Stimulated activated effector memory CD8-positive, alpha-beta T cell treated with anti-CD3 and anti-CD28 coated beads, Interleukin-12 subunit alpha, Interleukin-12 subunit beta, amount 100 ng/mL, for 72 hours (primary cell): ENCODE measurements around the gene TEX22.

Source experiments
- ATAC-seq: fragments of 150-1000 bp; cut with Tn5 transposase; 2 replicates; pipeline ENCODE4 v1.10.0; 2021
- DNase-seq, 2 donors: peaks; one replicate each; pipeline ENCODE4 v3.0.0; 2021 to 2022; ENCODE audit warnings: low spot score in 2 of 2
- H3K27ac Mint-ChIP-seq: one replicate; pipeline ENCODE4 v1.8.0; 2022; ENCODE audit warnings: mild to moderate bottlenecking, mixed read lengths
- H3K36me3 Mint-ChIP-seq: one replicate; pipeline ENCODE4 v1.8.0; 2022; ENCODE audit warnings: mild to moderate bottlenecking, mixed read lengths
- H3K4me1 Mint-ChIP-seq: one replicate; pipeline ENCODE4 v1.8.0; 2022; ENCODE audit warnings: mixed read lengths
- H3K4me3 Mint-ChIP-seq: one replicate; pipeline ENCODE4 v1.8.0; 2022; ENCODE audit warnings: mild to moderate bottlenecking, mixed read lengths
- H3K9me3 Mint-ChIP-seq: one replicate; pipeline ENCODE4 v1.8.0; 2022; ENCODE audit warnings: mixed read lengths

The TEX22 gene, protein sequence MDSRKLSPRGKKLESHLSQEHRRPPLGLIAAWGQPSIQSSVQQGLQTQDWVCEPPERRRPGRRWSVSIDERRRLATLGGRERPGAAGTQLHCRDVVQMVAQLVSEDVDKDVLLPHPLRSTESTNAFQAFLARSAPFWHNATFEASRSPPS

DNA sequence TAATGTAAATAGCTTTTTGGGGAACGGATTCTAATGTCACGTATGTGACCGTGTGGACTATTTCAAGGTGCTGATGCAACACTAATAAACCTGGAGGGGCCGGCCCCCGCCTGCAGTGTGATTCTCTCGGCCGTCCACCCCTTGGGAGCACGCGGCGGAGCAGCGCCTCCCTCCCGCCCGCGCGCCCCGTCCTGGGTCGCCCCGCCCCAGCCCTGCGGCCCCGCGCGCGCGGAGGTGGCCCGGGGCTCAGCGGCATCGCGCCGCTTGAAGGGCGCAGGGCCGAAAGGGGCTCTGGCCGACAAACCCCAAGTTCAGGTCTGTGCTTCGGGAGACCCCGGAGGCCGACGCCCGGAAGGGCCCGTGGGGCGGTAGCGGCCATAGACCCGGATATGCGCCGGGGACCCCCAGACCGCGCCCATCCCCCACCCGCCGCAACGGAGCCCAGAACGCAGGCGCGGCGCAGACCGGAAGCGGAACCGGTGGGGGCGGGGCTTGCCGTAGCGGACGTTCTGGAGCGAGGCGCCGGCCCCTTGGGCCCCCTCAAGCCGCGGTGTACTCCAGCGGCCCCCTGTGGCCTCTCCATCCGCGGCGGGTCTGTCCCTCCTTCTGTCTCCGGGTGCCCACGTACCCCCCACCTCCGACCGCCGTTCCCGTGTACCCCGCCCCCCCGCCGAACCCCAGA lies at the start of gene TEX22:
Gene TEX22, plus strand, starts transcription at position 495 of the 682 bp plus-strand sequence. CDS start 803 bp downstream, outside the sequence.
- peak; percentile 96 to 99 for DNase-seq
- H3K4me1 Mint-ChIP-seq: peaks cover 19% of the 10 kb centered on the region
- peak within 1 kb of the TSS; percentile 79 for H3K4me3 Mint-ChIP-seq
- H3K9me3 Mint-ChIP-seq: peaks cover 3% of the 10 kb centered on the region
- peak; percentile 90 for ATAC-seq
- peak within 1 kb of the TSS; percentile 88 for H3K27ac Mint-ChIP-seq
- H3K36me3 Mint-ChIP-seq: peaks cover 28% of the 10 kb centered on the region

DNA sequence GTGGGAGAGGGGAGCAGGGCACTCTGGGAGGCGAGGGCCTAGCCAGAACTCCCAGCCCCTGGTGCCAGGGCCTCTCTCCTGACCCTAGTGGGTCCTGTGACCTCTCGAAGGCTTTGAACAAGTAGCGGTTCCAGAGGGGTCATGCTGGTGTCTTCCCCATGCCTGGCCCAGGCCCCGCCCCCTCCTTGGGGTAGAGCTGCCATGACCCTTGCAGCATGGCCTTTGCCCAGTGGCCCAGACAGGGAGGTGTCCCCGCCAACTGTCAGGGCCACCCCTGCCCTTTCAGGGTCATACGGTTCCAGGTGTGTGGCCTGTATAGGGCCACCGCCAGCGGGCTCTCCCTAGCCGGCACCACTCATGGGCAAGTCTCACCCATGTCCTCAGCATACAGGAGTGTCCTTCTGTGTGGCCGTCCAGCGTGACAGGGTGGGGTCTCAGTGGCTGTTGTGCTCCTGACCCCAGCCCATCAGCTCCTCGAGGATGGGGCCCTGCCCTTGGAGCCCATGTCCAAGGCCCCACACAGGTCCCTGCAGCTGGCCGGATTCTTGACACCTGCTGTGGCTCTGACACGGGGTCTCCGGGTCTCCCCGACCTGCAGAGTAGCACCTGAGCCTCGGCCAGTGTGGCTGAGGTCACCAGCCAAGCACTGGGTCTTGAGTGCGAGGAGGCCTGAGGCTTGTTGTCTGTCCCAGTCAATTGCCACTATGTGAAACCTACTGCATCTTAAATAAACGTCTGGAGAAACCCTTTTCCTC lies 49.2 kb upstream of the TEX22 start:
- DNase-seq (no peak), ATAC-seq (no peak)
- H3K4me1 Mint-ChIP-seq: no peaks in the 10 kb centered on the region
- H3K36me3 Mint-ChIP-seq: no peaks in the 10 kb centered on the region
- no peak overlapping the region for H3K27ac Mint-ChIP-seq
- no peak overlapping the region for H3K4me3 Mint-ChIP-seq
- H3K9me3 Mint-ChIP-seq: no peaks in the 10 kb centered on the region

DNA sequence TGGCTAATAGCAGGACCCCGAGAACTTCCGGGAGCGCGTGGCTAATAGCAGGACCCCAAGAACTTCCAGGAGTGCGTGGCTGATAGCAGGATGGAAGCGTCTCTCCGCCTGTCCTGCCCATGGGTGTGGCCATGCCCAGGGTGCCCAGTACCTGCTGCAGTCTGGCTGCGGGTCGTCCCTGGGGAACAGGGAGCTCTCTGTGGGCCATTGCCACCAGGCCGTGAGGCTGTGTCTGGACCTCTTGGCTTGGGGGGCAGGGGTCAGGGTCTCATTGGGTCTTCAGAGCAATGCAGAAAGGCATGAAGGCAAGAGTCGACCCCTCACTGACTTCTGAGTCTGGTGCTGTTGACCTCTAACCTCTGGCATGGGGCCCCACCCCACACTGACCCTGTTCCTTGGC lies 48.3 kb upstream of the TEX22 start:
- DNase-seq (no peak), ATAC-seq (no peak)
- Mint-ChIP-seq H3K27ac (no peak overlapping the region), H3K36me3 (no peaks in the 10 kb centered on the region), H3K4me3 (no peak overlapping the region), H3K9me3 (no peaks in the 10 kb centered on the region), H3K4me1 (no peaks in the 10 kb centered on the region)

DNA sequence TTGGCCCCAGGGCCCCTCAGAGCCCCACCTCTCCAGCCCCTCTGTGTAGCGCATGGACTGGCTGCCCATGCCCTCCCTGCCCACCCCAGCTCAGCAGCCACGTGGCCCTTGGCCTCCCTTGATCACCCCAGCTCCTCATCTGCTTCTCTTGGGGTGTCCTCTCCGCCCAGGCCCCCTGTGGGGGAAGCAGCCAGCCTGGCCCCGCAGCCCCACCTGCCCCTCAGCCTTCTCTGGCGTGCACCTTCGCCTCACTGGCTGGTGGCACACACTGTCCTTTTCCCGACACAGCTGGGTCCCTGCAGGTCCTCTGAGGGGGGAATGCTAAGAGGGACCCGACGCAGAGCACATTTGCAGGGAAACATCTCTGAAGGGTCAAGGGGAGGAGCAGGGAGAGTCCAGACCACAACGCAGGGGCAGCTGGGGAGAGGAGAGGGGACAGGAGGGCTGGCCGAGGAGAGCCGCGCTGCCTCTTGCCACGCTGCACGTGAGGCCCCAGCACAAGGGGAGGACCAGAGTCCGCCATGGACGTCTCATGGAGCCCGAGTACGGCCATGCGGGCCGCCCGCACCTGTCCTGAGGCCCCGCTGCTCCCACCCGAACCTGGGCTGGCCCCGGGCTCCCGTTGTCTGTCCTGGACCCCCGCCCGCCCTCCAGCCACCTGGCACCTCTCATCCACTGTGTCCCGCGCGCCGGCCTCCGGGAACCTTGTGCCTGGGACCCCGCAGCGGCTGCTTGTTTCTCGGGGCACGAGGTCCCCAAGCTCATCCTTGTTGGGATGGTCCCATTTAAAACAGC lies 47.7 kb upstream of the TEX22 start:
- no peaks in the 10 kb centered on the region for H3K36me3 Mint-ChIP-seq
- H3K4me1 Mint-ChIP-seq: no peaks in the 10 kb centered on the region
- H3K27ac Mint-ChIP-seq: no peak overlapping the region
- H3K9me3 Mint-ChIP-seq: no peaks in the 10 kb centered on the region
- no peak overlapping the region for H3K4me3 Mint-ChIP-seq
- ATAC-seq (no peak), DNase-seq (no peak)

DNA sequence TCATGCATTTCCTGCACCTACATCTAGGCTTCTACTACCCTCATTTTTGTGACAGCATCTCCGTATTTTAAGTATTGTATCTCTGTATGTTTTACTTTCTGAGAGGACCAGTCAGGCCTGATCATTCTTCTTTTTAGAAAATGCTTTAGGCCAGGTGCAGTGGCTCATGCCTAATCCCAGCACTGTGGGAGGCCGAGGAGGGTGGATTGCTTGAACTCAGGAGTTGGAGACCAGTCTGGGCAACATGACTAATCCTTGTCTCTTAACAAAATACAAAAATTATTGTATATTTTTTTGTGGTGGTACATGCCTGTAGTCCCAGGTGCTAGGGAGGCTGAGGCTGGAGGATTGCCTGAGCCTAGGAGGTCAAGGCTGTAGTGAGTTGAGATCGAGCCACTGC lies 46.9 kb upstream of the TEX22 start:
- no peak for DNase-seq
- Mint-ChIP-seq H3K27ac (no peak overlapping the region), H3K9me3 (no peaks in the 10 kb centered on the region), H3K4me1 (no peaks in the 10 kb centered on the region), H3K36me3 (no peaks in the 10 kb centered on the region), H3K4me3 (no peak overlapping the region)
- ATAC-seq: no peak

DNA sequence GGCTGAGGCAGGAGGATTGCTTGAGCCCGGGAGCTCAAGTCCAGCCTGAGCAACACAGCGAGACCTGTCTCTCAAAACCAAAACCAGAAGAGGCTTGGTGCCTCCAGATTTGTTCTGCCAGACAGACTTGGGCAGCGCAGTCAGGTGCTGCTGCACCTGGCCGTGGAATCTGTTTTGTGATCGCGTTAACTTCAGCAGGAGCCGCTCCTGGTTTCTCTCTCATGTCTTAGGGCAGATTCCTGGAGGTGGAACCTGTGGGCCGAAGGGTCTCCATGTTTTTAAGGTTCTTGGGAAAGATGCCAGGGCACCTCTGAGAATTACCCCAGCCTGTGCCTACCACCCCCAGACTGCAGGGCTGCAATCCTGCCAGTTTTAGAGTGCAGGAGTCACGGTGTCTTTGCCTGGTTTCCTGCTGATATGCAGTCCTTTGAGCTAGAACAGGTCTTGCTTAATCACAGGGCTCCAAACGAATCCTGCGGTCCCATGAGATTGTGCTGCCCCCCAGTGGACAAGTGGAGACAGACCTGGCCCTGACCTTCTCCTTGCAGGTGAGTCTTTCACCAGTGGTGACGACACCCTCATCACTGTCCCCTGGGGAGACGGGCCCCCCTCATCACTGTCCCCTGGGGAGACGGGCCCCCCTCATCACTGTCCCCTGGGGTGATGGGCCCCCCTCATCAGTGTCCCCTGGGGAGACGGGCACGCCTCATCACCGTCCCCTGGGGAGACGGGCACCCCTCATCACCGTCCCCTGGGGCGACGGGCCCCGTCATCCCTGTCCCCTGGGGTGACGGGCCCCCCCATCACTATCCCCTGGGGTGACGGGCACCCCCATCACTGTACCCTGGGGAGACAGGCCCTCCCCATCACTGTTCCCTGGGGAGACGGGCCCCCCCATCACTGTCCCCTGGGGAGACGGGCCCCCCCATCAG lies 46.2 kb upstream of the TEX22 start:
- Mint-ChIP-seq H3K9me3 (no peaks in the 10 kb centered on the region), H3K4me3 (no peak overlapping the region), H3K36me3 (no peaks in the 10 kb centered on the region), H3K27ac (no peak overlapping the region), H3K4me1 (no peaks in the 10 kb centered on the region)
- DNase-seq (peak; percentile 86 to 93), ATAC-seq (peak; percentile 95)

DNA sequence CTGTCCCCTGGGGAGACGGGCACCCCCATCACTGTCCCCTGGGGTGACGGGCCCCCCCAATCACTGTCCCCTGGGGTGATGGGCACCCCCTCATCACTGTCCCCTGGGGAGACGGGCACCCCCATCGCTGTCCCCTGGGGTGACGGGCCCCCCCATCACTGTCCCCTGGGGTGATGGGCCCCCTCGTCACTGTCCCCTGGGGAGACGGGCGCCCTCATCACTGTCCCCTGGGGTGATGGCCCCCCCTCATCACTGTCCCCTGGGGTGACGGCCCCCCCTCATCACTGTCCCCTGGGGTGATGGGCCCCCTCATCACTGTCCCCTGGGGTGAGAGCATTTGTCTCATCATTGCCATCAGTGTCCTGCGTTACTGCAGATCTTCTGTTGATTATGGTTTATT lies 45.2 kb upstream of the TEX22 start:
- no peaks in the 10 kb centered on the region for H3K9me3 Mint-ChIP-seq
- no peaks in the 10 kb centered on the region for H3K4me1 Mint-ChIP-seq
- H3K4me3 Mint-ChIP-seq: no peak overlapping the region
- H3K36me3 Mint-ChIP-seq: no peaks in the 10 kb centered on the region
- no peak overlapping the region for H3K27ac Mint-ChIP-seq
- ATAC-seq: no peak
- no peak for DNase-seq

DNA sequence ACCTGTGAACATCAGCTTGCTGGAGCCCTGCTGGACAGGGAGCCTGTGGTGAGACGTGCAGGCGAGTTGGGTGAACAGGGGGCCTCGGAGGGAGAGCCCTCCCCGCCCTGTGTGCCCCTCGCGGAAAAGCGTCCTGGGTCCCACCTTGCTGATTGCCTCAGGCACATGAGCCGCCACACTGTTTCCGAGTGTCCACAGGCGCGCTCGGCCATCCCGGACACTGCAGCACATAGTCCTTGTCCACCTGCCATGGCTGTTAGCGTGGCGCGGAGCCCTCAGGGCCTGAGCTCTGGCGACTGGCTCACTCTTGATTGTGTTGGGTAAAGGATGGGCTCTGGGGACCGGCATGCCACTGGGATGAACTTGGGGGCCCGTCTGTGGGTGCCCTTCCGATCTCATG lies 43.8 kb upstream of the TEX22 start:
- ATAC-seq: no peak
- Mint-ChIP-seq H3K27ac (no peak overlapping the region), H3K36me3 (no peaks in the 10 kb centered on the region), H3K4me1 (no peaks in the 10 kb centered on the region), H3K9me3 (no peaks in the 10 kb centered on the region), H3K4me3 (no peak overlapping the region)
- DNase-seq: no peak

DNA sequence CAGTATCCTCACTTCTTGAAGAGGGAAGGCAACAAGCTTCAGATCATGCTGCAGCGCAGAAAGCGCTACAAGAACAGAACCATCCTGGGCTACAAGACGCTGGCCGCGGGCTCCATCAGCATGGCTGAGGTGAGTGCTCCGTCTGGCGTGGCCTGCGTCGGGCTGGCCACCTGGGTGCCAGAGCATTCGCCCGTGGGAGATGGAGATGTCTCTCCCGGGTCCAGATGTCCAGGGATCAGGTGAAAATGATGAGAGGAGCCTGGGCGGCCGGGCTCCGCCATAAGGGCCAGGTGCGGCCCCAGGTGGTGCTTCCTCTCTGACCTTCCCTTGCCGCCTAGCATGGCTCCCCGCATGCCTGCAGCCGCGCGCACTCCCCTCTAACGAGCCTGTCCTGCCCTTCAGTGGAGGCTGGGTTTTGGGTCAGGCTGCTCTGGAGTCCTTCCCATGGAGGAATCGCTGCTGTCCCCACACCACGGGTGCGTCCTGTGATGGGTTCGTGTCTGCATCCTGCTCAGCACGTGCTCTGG lies 43.2 kb upstream of the TEX22 start:
- H3K27ac Mint-ChIP-seq: no peak overlapping the region
- no peak overlapping the region for H3K4me3 Mint-ChIP-seq

DNA sequence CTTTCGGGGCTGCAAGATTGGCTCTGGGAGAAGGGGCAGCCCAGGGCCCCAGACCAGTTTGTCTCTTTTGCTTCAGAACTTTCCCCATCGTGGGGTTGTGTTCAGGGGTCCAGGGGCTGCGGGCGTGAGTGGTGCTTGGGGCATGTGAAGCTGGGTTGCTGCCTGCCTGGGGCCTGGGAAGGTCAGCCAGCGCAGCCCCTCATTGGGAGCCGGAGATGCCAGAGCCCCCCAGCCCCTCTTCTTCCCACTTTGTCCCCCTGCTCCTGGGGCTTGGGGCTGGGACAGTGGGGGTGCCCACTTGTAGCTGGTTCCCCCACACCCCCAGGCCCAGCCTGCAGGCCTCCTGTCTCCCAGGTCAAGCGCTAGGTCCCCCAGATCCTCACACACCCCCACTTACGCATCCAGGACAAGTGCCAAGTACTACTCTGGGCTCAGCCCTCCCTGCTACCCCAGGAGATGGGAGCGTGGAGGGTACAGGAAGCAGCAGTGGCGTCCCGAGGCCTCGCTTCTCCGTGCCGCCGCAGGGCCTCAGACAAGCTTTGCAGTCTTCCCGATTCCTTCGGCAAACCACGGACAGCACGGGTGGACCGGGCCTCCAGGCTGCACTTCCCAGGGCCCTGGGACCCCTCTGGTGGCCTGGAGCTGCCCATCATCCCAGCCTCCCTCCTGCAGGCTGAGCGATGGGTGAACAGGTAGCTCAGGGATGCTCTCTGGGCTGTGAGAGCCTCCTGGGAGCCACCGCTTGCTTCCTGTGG lies 42.3 kb upstream of the TEX22 start:
- Mint-ChIP-seq H3K27ac (no peak overlapping the region), H3K4me3 (no peak overlapping the region), H3K9me3 (no peaks in the 10 kb centered on the region), H3K4me1 (no peaks in the 10 kb centered on the region), H3K36me3 (no peaks in the 10 kb centered on the region)
- ATAC-seq: no peak
- no peak for DNase-seq

More for the DNA sequence above, 43.2 kb upstream of the TEX22 start:
- H3K4me1 Mint-ChIP-seq: no peaks in the 10 kb centered on the region
- H3K9me3 Mint-ChIP-seq: no peaks in the 10 kb centered on the region
- H3K36me3 Mint-ChIP-seq: no peaks in the 10 kb centered on the region
- no peak for ATAC-seq
- DNase-seq: no peak

DNA sequence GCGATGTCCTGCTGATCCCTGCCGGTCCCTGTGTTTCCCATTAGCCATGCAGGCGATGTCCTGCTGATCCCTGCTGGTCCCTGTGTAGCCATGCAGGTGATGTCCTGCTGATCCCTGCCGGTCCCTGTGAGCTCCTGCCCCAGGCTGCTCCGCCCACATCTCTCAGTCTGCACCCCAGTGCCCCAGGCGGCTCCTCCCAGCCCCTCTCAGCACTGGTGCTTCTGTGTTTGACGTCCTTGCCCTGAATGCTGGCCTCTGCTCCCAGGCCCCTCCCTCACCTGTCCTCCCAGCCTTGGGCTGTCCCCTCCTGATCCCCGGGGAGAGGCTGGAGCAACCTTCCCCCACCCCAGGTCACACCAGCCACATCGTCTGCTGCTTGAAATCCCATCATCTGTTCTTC lies 41.4 kb upstream of the TEX22 start:
- Mint-ChIP-seq H3K4me3 (no peak overlapping the region), H3K4me1 (no peaks in the 10 kb centered on the region), H3K9me3 (no peaks in the 10 kb centered on the region), H3K36me3 (no peaks in the 10 kb centered on the region), H3K27ac (no peak overlapping the region)
- DNase-seq: no peak
- ATAC-seq: no peak

DNA sequence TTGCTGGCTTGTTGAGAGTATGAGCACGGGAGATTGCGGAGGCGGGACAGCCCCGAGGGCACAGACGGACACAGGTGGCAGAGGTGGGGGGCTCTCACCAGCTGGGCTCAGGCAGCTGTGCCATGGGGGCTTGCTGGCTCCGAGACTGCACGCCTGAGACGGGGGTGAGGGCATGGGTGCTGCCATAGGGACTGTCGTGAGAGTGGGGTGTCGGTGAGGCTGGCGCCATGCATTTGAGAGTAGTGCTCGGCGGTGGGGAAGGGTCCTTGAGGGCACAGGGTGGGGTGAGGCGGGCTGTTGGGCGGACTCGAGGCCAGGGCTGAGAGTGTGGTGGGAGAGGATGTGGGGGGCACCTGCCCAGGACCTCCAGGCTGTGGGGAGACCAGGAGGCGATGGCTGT lies 40.7 kb upstream of the TEX22 start:
- Mint-ChIP-seq H3K4me3 (no peak overlapping the region), H3K9me3 (no peaks in the 10 kb centered on the region), H3K4me1 (no peaks in the 10 kb centered on the region), H3K27ac (no peak overlapping the region), H3K36me3 (no peaks in the 10 kb centered on the region)
- no peak for ATAC-seq
- DNase-seq: no peak

DNA sequence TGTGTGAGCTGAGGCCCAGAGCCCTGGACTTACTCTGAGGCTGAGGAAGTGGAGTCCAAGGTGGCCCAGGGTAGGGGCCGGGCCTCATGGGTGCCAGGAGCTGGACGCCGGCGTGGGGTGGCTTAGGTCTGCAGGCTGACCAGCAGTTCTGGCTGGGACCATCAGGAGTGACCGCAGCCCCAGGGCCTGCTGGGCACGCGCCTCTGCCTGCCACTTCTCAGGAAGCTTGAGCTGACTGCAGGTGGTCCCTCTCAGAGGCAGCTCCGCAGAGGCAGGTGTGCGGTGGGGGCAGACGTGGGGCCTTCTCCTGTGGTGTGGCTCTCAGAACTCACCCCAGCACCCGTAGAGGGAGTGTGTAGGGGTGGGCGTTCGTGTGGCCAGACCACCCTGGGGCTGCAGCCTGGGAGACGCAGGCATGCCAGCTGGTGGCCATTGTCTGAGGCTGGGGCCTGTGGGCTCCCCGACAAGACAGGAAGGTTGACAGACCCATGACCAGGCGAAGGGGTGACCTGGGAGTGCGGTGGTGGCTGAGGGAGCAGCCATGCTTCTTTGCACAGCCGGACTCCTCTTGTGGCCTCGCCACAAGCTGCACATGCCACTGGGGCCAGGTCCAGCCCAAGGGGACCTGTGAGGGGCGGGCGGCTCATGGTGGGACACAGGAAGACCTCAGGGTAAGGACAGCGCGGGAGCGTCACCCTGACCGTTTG lies 40.0 kb upstream of the TEX22 start:
- DNase-seq: no peak
- Mint-ChIP-seq H3K4me3 (no peak overlapping the region), H3K27ac (no peak overlapping the region), H3K9me3 (no peaks in the 10 kb centered on the region), H3K4me1 (peaks cover under 1% of the 10 kb centered on the region), H3K36me3 (no peaks in the 10 kb centered on the region)
- no peak for ATAC-seq
